ENCODE results near the gene TM9SF1.

Gene TM9SF1

DNA sequence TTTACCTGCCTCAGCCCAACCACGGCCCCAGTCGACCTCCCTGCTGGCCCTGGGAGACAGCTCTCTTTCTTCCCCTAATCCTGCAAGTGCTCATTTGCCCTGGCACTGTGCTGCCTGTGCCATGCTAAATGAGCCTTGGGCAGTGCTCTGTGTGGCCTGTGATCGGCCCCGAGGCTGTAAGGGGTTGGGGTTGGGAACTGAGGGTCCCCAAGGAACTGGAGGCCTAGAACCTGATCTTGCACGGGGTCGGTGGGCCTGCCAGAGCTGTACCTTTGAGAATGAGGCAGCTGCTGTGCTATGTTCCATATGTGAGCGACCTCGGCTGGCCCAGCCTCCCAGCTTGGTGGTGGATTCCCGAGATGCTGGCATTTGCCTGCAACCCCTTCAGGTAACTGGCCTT lies 45.2 kb downstream of the TM9SF1 start:
- no peak for DNase-seq

- no peak for DNase-seq
These were observed 45.8 kb downstream of the TM9SF1 start for GRCh38 chr14:24149302-24149969.

GRCh38 chr14:24147761-24148428 lies 47.3 kb downstream of the TM9SF1 start:
- no peak for DNase-seq

GRCh38 chr14:24146978-24147760 lies 48.1 kb downstream of the TM9SF1 start, which contains the start of gene RNF31:
RNF31 (plus strand) TSS chr14:24147498; CDS start chr14:24147699, 201 bp downstream.
- DNase-seq, result peak; percentile 97

GRCh38 chr14:24146453-24146977 lies 48.7 kb downstream of the TM9SF1 start, which contains the start of gene PSME2:
PSME2 (minus strand) TSS chr14:24146610; CDS start chr14:24146581, 29 bp downstream.
- DNase-seq, result peak; percentile 91

GRCh38 chr14:24145690-24146452 lies 49.4 kb downstream of the TM9SF1 start:
- peak in 1 of 2 experiments; percentile 11 for DNase-seq

GRCh38 chr14:24145219-24145618 lies 50.0 kb downstream of the TM9SF1 start:
- DNase-seq, result no peak

DNA sequence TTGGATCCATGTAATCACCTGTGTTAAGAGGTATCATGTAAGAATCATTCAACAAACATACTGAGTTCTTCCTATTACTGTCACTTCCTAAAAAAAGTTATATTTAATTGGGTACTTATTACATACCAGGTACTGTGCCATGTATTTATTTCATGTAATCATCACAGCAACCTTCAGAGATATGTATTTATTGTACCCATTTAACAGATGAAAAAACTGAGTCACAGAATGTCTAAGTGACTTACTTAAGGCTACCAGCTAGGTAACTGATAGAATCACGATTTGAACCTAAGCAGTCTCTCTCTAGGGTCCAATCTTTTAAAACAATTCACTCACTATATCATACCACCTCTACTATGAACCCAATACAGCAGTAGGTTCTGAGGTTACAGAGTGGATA lies 50.8 kb downstream of the TM9SF1 start:
- DNase-seq, result no peak

- DNase-seq, result no peak
These were observed 51.7 kb downstream of the TM9SF1 start for GRCh38 chr14:24143511-24143910.

DNA sequence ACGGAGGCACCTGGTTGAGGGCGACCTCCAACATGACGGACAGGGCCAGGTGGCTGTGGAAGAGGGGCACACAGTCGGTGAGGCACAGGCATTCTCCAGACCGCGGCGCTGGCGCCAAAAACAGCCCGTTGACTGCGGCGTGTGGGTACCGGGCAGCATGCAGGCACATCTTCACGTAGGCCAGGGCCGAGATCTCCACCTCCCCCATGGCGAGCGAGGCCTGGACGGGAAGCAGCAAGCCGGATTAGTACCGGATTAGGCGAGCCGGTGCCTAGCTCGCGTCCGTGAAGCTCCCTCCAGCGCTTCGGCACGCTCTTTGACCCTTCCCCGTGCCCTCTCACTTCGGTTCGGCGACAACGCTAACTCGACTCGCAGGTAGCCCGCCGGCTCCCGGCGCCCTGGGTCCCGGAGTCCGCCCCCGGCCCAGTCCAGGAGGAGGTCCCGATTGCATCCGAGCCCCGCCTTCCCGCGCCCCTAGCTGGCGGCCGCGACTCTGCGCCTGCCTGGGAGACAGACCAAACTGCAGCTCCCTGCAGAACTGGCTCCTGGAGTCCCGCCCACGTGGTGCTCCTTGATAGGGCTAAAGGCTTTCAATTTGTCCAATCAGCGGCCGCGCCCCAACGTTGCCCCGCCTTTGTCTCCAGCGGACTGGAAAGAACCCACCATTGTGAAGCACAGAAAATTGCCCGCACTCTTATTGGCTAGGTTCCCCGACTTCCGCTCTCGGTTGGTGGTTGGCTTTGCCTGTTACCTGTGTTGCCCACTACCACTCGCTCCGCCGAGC lies 54.0 kb downstream of the TM9SF1 start, which contains the start of gene EMC9:
Gene EMC9, minus strand, starts transcription at position 495 of the 784 bp plus-strand sequence. Its CDS starts 287 bp downstream, at position 208.
- peak; percentile 96 to 97 for DNase-seq

DNA sequence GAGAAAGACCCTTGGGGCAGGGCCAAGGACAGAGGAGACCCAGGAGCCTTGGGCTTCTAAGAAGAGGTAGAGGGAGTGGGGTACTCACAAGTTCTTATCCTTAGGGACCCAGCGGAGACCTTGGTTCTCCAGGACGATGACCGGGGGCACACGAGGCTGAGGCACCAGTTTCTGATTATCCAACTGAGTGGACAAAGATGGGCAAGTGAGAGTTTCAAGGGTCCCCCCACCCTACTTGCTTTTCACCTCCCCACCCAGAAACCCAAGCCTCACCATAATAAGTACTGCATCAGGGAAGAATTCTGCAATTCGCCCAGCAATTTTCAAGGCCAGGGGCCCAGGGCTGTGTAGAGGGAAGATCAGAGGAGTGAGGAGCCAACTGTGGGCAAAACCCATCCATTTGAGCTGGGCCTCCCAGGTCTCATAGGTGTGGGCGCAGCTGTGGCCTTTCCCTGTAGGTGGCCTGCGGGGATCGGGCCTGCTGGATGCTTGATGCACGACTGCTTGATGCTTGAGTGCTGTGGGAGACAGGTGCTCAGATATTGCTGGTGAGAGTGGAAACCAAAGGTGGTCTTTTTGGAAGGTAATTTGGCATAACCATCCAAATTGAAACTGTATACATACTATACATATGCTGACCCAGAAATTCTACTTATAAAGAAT lies 55.8 kb downstream of the TM9SF1 start:
- no peak for DNase-seq
